Hematopoietic multipotent progenitor cell (in vitro differentiated cells): Measurements from ENCODE around the gene TMEM129. TPM values are rescaled to one million over a fixed set of nuclear protein-coding genes. Genes with fewer than 3 reads are reported as not detected.
A peak's percentile ranks its signal among the peaks of the same experiment; 100 is the strongest.

Source experiments
- DNase-seq, 3 donors: peaks; one replicate each; pipeline ENCODE4 v3.0.0-alpha.2; 2011 to 2015; ENCODE audit warnings: low read depth in 2 of 3, low spot score in 2 of 3
- total RNA-seq: library from RNA; depleted of rRNA; stranded (reverse); fragments of >200 nt; gene quantifications from one replicate; pipeline ENCODE4 v1.2.3, GENCODE V29; 2012

The TMEM129 gene
- total RNA-seq, 1 donor = 46.3 TPM

DNA sequence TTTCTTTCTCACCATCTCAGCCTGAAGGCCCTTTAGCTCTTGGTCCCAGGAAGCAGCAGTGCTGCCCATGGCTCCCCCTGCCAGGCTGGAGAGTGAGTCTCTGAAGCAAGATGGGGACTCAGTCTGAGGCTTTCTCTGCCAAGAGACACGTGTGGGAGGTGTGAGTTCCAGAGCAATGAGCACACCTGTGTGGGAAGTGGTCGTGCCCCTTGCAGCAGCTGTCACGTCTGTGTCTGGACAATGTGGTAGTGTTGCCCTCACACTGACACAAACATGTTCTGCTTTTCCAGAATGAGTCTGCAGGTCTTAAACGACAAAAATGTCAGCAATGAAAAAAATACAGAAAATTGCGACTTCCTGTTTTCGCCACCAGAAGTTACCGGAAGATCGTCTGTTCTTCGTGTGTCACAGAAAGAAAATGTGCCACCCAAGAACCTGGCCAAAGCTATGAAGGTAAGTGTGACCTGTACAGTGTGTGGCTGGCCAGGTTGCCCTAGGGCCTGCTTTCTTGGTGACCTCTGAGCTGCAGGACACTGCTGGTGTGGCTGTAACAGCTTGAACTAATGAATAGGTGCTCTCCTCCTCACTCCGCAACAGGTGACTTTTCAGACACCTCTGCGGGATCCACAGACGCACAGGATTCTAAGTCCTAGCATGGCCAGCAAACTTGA is 2.1 kb upstream of the TMEM129 start:
- peak in 2 of 3 donors; percentile 83 to 94 for DNase-seq

DNA sequence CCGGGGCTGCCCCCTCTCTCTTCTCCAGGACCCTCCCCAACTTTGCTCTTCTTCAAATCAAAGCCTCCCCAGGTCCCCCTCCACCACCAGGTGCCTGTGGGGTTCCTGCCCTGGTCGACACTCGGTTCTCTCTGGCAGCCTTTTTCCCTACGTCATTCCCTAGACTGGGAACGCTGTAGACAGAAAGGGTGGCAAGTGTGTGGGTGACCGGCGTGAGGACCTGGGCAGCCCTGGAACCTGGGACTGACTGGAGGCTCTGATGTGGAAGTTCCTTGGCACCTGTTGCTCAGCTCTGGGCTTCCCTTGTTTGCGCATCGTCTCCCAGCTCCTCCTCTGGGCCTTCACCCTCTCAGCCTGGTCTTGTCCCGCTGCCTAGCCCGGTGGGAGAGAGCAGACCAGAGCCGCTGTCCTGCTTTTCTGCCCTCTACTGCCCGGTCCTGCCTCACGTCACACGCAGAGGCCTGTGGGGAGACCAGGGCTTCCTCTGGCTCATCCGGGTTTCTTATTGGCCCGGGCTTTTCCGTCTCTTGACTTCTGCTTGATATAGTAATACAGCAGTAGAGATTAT is 1.5 kb upstream of the TMEM129 start:
- DNase-seq = no peak

DNA sequence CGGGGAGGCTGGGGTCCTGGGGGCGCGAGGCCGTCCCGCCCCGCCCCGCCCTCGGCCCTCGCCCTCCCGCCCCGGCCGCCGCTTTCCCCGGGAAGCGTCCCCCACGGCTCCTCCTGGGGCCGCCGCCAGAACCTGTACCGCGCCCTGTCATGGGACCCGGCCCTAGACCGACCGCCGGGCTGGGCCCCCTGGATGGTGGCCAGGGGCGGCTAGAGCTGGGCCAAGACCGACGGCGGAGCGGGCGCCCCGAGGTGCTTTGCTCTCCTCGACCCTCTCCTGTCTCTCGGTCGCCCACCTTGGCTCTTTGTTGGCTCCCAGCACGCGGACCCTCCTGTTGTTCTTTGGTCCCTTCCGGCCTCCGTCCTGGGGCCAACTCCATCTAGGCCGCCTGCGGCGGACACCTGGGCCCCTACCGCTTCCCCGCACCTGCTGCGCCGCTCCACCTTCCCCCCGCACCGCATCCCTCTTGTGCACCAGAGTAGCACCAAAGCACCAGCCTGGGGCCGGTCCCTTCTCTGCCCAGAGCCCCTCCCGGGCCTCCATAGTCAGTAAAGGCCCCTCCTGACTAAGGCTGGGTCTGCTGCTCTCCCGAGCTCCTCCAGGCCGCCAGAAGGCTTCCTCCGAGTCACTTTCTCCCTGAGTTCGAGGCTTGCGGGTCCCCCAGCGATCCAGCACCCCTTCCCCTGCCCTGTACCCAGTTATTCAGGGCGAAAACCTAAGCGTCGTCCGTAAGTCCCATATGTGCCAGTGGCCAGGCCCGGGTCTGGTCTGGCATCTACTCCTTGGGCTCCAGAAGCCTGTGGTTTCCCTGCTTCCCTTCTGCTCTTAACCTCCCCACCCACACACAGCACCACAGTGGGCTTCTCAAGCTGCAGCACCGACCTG is 785 bp upstream of the TMEM129 start:
- DNase-seq = peak in 1 of 3 donors; percentile 26

DNA sequence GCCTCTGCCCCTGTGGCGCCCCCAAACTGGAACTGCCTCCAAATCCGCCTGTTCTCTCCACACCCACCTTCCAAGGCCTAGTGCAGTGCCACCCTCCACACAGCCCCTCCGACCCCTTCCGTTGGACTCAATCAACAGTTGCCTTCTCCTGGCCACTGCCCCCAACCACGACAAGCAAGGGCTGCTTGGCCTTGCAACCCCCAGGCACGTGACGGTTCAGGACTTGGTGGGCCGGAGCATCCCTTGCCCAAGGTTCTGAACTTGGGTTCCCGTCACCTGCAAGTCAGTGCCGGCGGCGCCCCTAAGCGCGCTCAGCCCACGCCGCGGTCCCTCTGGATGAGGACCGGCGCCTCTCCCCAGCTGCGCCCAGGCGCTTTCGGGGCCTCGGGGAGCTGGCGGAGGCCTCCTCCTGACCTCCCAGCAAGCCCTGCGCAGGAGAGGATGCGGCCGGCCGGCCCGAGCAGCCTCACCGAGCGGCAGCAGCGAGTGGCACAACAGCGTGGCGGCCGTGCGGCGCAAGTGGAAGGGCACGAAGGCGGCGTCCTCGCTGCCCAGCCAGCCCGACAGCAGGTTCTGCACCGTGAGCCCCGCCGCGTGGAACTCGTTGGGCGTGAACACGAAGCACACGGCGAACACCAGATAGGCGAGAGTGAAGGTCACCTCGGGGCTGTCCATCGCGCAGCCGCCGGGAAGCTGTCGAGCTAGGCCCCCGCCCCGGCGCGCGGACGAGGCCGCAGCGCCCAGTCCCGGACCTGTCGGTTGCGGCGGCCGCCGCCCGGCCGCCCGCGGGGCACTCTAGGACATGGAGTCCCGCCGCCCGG is 750 bp downstream of the TMEM129 start:
- peak in 1 of 3 donors; percentile 25 for DNase-seq

DNA sequence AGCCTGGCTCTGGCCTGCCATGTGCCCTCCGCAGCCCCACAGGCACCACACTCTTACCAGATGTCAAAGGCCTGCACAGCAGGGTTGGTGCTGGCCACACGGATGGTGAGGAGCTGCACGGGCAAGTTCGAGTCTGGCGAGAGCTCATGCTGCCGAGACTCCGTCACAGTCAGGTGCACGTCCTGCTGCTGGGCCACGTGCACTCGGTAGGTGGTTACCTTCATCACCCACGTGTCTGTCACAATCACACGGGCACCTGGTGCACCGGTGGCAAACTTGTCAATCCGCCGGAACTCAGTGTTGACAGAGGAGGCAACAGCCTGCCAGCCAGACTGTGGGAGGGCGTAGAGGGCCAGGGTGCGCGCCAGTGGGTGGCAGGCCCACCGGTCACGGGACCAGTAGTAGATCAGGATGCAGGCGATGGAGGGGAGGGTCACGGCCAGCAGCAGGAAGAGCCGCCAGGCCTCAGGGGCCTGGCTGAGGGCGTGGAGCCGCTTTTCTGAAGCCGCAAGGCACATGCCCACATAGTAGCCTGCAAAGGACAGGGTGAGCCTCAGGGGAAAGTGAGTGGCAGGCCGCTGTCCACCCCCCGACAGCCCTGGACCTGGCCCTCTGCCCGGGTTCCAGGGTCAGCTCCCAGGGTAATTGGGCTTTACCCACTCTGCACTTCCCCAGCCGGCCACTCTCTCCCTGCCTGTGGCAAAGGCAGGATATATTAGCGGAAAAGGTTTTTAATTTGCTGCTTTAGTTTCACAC is 2.9 kb downstream of the TMEM129 start:
- no peak for DNase-seq

DNA sequence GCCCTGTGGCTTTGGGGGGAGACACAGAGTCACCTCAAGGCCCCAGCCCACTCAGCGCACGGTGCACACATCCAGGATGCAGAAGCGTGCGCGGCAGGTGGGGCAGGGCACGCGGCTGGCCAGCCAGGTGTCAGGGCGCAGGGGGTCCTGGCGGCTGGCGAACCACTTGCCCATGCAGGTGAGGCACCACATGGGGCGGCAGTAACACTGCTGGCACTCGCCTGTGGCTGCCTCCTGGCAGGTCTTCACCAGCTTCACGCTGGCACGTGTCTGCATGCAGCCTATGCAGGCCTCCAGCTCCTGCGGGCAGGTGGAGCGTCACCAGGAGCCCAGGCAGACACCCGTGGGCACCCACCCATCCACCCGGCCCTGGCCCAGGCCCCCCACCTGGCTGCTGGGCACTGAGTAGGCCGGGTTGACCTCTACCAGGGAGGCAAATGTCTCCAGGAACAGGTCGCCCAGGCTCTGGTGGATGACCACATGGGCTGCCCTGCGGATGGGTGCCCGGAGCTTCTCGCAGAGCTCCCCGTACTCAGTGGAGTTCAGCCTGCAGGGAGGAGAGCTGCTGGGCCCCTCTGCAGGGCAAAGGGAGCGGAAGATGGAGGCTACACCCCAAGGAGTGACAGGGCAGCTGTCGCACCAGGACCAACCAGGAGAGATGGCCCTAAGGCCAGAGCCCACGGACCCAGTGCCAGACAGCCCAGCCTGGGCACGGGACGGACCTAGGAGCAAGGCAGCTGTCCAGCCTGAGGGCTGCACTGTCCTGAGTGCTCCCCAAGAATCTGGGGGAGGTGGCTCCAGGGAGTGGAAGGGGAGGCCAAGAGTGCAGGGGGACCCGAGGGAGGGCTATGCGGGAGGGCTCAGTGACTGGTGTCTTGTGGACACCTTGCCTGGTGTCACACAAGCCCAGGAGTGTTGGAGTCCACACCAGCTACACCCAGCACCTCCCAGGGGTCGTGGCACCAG is 3.7 kb downstream of the TMEM129 start:
- no peak for DNase-seq

DNA sequence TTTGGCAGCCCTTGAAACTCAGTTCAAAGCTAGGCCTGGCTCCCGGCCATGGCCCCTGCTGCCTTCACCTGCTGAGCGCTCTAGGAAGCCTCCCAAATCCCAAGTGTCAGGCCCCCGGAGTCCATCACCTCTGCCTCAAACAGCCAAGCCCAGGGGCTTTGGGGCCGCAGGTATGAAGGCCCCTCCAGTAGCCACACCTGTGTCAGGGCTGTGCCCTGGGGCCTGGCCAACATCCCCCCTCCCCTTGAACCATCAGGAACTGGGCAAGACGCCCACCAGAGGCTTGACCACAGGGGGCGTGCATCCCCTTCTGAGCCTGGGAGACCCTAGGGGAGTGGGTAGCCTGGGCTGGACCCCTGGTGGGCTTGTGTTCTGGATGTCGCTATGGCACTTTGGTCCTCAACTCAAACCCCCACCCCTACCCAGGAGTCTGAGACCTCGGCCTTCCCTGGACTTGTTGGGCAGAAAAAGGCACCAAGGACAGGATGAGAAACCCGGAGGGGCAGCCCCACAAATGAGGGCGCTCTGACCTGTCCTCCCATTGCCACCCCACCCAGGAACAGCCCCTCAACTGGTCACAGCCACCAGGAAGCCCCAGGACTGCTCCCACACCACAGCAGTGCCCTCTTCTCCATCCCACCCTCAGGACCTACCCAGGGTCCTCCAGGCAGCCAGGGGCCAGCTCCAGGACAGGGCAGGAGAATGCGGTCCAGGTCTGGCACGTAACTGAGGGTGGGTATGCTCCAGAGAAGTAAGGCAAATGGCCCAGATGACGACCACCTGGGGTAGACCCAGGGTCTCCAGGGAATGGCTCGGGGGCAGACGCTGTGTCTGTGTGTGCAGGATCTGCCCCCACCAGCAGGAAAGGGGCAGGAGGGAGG is 4.8 kb downstream of the TMEM129 start:
- DNase-seq = no peak

DNA sequence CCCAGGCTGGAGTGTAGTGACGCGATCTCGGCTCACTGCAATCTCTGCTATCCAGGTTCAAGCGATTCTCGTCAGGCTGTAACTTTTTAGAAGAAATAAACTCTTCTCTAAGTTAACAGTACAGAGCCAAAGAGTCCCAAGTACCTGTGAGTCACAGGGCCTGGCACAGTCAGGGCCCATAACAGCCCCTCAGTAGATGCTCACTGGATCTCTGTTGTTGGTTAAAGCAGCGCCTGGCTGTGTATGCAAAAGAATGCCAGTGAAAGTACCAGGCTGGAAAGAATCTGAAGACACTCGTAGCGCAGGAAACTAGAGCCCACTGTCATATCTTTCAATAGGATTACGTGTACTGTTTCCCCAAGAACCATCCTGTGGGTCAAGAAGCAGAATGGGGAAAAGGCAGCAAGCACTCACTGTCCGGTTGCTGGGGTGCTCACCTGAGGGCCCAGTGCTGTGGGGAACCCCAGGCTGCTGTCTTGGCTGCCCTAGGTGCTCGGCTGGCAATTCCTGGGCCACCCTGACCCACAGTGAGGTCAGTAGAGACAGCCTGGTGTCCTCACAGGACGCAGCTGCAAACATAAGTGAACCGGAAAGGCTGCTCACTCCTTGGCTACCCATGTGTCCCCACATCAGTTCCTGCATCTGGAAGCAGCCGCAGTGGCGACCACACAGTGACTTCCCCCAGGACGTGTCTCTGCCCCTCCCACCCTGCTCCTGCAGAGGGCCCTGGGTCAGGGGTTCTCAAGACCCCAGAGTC is 5.9 kb downstream of the TMEM129 start:
- peak in 2 of 3 donors; percentile 78 to 84 for DNase-seq

DNA sequence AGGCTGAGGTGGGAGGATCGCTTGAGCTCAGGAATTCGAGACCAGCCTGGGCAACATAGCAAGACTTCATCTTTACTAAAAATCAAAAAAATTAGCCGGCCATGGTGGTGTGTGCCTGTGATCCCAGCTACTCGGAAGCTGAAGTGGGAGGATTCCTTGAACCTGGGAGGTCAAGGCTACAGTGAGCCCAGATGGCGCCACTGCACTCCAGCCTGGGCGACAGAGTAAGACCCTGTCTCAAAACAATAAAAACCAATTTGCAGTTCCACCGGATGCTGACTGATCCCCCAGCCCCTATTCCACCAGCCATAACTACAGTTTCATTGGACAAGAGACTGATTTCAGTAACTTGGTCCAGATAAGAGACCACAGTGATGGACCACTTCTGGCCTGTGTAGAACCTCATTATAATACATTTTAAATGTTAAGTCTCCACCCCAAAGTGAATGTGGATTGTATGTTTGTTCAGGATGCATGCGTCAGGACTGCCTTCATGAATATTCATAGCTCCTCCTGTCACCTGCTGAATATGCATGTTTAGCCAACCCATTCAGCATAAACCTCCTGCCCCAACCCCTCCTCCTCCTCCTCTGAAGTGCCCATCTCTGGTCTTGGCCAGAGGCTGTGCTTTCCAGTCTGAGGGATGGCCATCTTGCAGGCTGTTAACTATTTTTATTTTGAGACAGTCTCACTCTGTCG is 6.7 kb downstream of the TMEM129 start:
- DNase-seq = no peak

DNA sequence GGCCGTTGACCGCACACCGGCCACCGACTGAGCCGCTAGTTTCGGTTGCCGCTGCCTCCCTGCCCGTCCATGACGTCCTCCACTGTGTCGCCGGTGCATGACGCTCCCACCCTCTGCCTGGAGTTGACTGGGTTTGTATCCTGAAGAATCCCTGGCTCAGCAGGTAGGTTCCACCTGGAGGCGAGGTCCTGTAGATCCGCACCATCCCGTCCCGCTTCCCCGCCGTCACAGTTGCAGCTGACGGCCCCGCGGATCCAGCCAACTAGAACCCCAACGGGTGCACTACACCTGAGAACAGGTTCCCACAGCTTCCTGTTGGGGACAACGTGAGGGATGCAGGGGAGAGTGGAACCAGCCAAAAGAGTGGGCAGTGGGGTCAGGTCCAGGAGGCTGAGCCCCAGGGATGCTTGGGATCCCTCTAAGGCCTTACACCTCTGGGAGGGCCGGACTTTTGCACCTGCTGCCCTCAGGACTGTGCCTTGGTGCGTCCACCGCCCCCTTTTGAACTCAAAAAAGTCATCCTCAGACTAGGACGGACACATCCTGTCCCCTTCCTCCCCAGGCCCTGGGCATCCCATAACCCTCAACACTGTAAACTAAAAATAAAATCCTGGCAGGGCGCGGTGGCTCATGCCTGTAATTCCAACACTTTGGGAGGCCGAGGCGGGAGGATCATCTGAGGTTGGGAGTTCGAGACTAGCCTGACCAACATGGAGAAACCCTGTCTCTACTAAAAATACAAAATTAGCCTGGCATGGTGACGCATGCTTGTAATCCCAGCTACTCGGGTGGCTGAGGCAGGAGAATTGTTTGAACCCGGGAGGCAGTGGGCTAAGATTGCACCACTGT is 7.9 kb downstream of the TMEM129 start:
- DNase-seq = no peak

DNA sequence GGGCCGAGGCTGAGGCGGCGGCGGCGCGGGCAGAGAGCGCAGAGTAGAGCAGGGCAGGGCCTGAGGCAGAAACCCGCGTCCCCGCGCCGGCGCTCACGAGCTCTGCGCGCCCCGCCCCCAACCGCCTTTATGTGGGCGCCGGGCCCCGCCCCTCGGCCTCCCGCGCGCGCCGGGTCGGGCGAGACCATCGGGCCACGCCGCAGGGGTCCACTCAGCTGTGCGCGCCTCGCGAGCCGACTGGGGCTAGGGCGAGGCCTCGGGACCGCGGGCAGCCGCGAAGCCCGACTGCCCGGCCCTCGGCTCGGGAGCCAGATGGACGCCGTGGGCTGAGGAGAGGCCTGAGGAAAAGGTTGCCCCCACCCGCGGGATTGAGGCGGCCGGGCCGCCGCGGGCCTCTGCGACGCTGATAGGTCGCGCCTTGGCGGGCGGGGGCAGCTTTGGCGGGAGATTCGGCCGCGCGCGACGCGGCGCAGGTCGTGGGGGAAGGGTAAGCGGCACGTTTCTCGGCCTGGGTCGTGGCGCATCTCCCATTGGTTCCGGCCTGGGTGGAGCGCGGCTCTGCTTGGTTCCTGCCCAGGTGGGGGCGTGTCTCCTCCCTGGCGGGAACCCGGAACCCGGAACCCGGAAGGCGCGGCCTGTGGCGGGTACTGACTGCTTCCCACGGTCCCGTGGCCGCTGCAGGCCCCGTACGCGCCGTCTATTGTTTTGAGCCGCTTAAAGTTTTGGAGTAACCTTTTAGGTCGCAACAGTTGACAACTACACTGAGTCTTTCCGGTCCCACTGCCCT is 8.7 kb downstream of the TMEM129 start, which contains the start of gene SLBP:
TSS of gene SLBP (minus strand) at position 104 of the 787 bp plus-strand sequence. CDS start 131 bp downstream, outside the sequence.
- DNase-seq = peak; percentile 96 to 98 (median 97)

DNA sequence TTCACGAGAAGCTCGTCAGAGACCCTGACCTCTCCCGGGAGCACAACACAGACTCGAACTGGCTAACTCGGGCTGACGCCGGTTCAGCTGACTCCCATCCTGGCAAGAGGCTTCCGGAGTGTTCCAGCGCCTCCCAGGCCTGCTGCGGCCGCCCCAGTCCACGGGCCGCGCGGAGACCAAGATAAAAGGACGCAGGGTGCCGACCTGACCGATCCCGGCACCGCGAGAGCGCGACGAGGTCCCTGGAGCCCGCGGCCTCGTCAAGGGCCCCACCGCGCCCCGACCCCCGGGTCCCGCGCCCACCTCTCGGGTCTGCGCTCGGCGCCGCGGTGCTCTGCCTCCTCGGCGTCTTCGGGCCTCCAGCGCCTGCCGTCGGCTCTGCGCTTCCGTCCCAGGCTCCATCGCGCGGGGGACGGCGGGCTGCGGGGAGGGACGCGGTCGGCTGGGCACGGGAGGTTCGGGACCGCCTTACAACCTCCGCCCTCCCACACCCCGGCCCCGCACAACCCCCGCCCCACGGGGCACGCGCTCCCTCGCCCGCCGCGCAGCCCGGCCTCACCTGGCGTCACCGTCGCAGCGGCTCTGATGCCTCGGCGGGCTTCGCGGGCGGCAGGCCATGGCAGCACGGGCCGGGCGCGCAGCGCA is 9.4 kb downstream of the TMEM129 start:
- DNase-seq = no peak

DNA sequence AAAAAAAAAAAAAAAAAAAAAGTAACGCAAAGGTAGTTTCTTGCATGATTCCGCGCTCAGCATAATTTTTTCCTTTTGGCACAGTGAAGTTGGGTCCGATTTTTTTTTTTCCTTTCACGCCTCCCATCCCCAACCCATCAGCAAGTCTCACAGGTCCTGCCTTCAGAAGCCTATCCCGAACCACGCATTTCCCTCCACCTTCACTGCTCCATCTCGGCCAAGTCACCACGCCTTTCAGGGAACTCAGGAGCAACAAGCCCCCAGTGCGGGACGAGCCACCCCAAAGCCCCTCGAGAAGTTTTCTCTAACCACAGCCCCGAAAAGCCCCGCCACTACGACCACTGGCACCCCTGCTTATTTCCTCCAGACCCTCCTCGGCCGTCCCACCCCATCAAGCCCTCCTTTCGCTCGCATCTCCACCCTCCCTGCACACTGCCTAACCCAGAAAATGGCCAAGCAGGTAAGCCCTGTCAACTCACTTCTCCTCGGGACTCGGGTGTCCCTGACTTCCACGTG is 10.0 kb downstream of the TMEM129 start:
- DNase-seq = no peak

DNA sequence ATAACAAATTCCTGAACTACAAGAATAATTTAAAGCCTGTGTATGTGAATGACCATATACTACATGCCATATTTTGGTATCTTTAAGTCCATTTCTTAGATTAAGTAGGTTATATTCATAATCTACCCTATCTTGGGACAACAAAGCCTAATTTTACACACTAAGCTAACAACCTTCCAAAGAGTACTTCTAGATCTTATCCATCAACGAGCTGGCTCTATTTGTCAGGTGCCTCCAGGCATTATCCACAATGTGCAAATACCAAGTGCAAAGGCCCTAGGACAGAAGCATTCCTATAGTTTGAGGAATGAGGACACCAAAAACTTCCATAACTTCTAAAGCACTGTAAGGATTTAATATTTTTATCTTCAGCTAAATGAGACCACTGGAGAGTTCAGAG is 12.5 kb downstream of the TMEM129 start:
- no peak for DNase-seq
